GM12878 (cell line): Measurements from ENCODE around the gene SHMT1. TPM values are rescaled to one million over a fixed set of nuclear protein-coding genes. Genes with fewer than 3 reads are reported as not detected.

Source experiments
- ATAC-seq: fragments of 200-7000 bp; cut with Tn5 transposase; 3 replicates; pipeline ENCODE4 v1.9.1; 2020; ENCODE audit warnings: mild to moderate bottlenecking, moderate library complexity
- Bru-seq: library from RNA; stranded (reverse); fragments of 400-500 nt; gene quantifications from one replicate; lab custom pipeline; 2021; lab: Mats Ljungman, UMichigan
- BruChase-seq, 2 experiments: library from RNA; stranded (reverse); fragments of 400-500 nt; gene quantifications; one replicate each; lab custom pipeline; 2021; lab: Mats Ljungman, UMichigan
- BruUV-seq: library from RNA; stranded (reverse); fragments of 400-500 nt; replicated peaks from 2 replicates; lab custom pipeline; 2021; lab: Mats Ljungman, UMichigan
- CTCF ChIA-PET: fragments of 300-600 bp; sonication (Branson Sonifier 250); formaldehyde crosslinking; extraction: SDS; loops from one replicate; lab custom pipeline; 2021; ENCODE audit warnings: inconsistent platforms; lab: Yijun Ruan, JAX
- POLR2A ChIA-PET: fragments of 350-600 bp; formaldehyde crosslinking; extraction: SDS; loops from one replicate; lab custom pipeline; 2021; ENCODE audit warnings: inconsistent platforms; lab: Charles Lee
- RAD21 ChIA-PET: fragments of 300-600 bp; sonication (Branson Sonifier 250); formaldehyde crosslinking; loops from one replicate; lab custom pipeline; 2023; ENCODE audit warnings: antibody characterized with exemption; ENCODE audit not compliant: unreplicated experiment; lab: Charles Lee
- SMC1A ChIA-PET: fragments of 300-600 bp; sonication (Branson Sonifier 250); formaldehyde crosslinking; loops from one replicate; lab custom pipeline; 2023; ENCODE audit not compliant: unreplicated experiment, uncharacterized antibody; lab: Charles Lee
- DNase-seq: peaks from one replicate; pipeline ENCODE4 v3.0.0-alpha.2; 2011; ENCODE audit warnings: low read depth, low spot score
- FAIRE-seq: peaks from 3 replicates; lab custom pipeline; 2011; peaks lifted over from hg19 to GRCh38; lab: Jason Lieb, UNC
- H2AFZ ChIP-seq: 2 replicates; pipeline ENCODE4 v1.6.0; 2011; ENCODE audit warnings: low read depth, low read length, control low read depth; ENCODE audit not compliant: control insufficient read depth
- H3K27ac ChIP-seq: 2 replicates; pipeline ENCODE4 v1.5.1; 2011; ENCODE audit warnings: control low read depth; ENCODE audit not compliant: control insufficient read depth, insufficient read depth
- H3K27me3 ChIP-seq, 2 experiments: replicated peaks in 1 of 2; 2 replicates each; pipeline versions ENCODE4 v1.6.0 to v1.6.1; 2011; ENCODE audit warnings: low read length in 1 of 2; ENCODE audit not compliant: control insufficient read depth in 2 of 2, insufficient read depth in 2 of 2
- H3K36me3 ChIP-seq, 2 experiments: 2 replicates each; pipeline ENCODE4 v1.5.1; 2011; ENCODE audit warnings: low read length in 1 of 2; ENCODE audit not compliant: control insufficient read depth in 2 of 2, insufficient read depth in 2 of 2
- H3K4me1 ChIP-seq: 2 replicates; pipeline ENCODE4 v1.6.1; 2011; ENCODE audit warnings: mild to moderate bottlenecking, low read length, moderate library complexity, mixed read lengths; ENCODE audit not compliant: control insufficient read depth, insufficient read depth
- H3K4me2 ChIP-seq: 2 replicates; pipeline ENCODE4 v1.6.0; 2011; ENCODE audit warnings: control low read depth; ENCODE audit not compliant: control insufficient read depth, insufficient read depth
- H3K4me3 ChIP-seq: fragments of 200-600 bp; sonication (generic); 2 replicates; pipeline ENCODE4 v1.5.1; 2016
- H3K79me2 ChIP-seq: 2 replicates; pipeline ENCODE4 v1.6.0; 2011; ENCODE audit warnings: low read length; ENCODE audit not compliant: control insufficient read depth, insufficient read depth
- H3K9ac ChIP-seq: 2 replicates; pipeline ENCODE4 v1.8.0; 2011; ENCODE audit warnings: low read length, control low read depth, mixed read lengths; ENCODE audit not compliant: control insufficient read depth, insufficient read depth
- H3K9me3 ChIP-seq: replicated peaks from 3 replicates; pipeline ENCODE4 v1.5.1; 2011; ENCODE audit warnings: mild to moderate bottlenecking, low read length; ENCODE audit not compliant: control insufficient read depth, insufficient read depth
- H4K20me1 ChIP-seq: 2 replicates; pipeline ENCODE4 v1.6.0; 2011; ENCODE audit not compliant: control insufficient read depth, insufficient read depth
- ATF2 ChIP-seq: IDR thresholded peaks from 2 replicates; pipeline ENCODE4 v1.6.1; 2012; ENCODE audit warnings: low read length, inconsistent platforms
- CEBPZ ChIP-seq: fragments of 150-350 bp; IDR thresholded peaks from 2 replicates; pipeline ENCODE4 v1.6.1; 2016; ENCODE audit warnings: low read depth, low read length
- FOXM1 ChIP-seq: IDR thresholded peaks from 2 replicates; pipeline ENCODE4 v1.6.1; 2012; ENCODE audit warnings: low read depth, mild to moderate bottlenecking, inconsistent platforms, low read length, moderate library complexity
- GABPA ChIP-seq: IDR thresholded peaks from 2 replicates; pipeline ENCODE4 v1.6.1; 2014; ENCODE audit warnings: antibody characterized with exemption, low read depth, mild to moderate bottlenecking, inconsistent platforms
- NFYA ChIP-seq: IDR thresholded peaks from 2 replicates; pipeline ENCODE4 v1.6.1; 2011; ENCODE audit warnings: low read depth, mild to moderate bottlenecking, low read length, improper control_type of control experiment, borderline replicate concordance
- PAX5 ChIP-seq: IDR thresholded peaks from 2 replicates; pipeline ENCODE4 v1.6.1; 2011; ENCODE audit warnings: low read depth, low read length, borderline replicate concordance
- POLR2A ChIP-seq: IDR thresholded peaks from 2 replicates; pipeline ENCODE4 v1.6.1; 2011; ENCODE audit warnings: low read depth, mild to moderate bottlenecking, low read length
- WRNIP1 ChIP-seq: IDR thresholded peaks from 2 replicates; pipeline ENCODE4 v1.6.1; 2011; ENCODE audit warnings: low read depth, low read length, improper control_type of control experiment, borderline replicate concordance
- ZNF24 ChIP-seq: fragments of 450-650 bp; IDR thresholded peaks from 2 replicates; pipeline ENCODE4 v1.6.1; 2017; ENCODE audit warnings: antibody characterized with exemption, mild to moderate bottlenecking
- ZZZ3 ChIP-seq: IDR thresholded peaks from 2 replicates; pipeline ENCODE4 v1.6.1; 2011; ENCODE audit warnings: low read depth; ENCODE audit not compliant: control insufficient read depth, insufficient read length
- WGBS: methylation state at CpG from one replicate; pipeline ENCODE4 v1.1.6; 2016; ENCODE audit warnings: low lambda C conversion rate; ENCODE audit not compliant: insufficient replicate concordance, insufficient coverage; ENCODE audit errors: missing lambda C conversion rate; 5-methylcytosine and 5-hydroxymethylcytosine counted together
- in situ Hi-C: fragments of 300-500 bp; cut with MboI; formaldehyde crosslinking; loops from 9 replicates; pipeline ENCODE4 v1.14.3; 2018; ENCODE audit warnings: mixed read lengths
- intact Hi-C: fragments of 100-400 bp; cut with micrococcal nuclease; formaldehyde crosslinking; loops from one replicate; pipeline ENCODE4 v1.14.2; 2022; ENCODE audit not compliant: unreplicated experiment
- long read RNA-seq, 2 experiments: library from polyadenylated mRNA; unstranded; transcript quantifications; one replicate each; pipeline ENCODE4 v2.0.0, GENCODE V29; 2019 to 2020
- polyA minus RNA-seq, 3 experiments: library from RNA; depleted of rRNA, polyadenylated mRNA; stranded (reverse); fragments of >200 nt; gene quantifications; 2 replicates each; pipeline ENCODE4 v1.2.3, GENCODE V29; 2011
- polyA plus RNA-seq, 11 experiments: library from polyadenylated mRNA; depleted of rRNA in 4 of 11; unstranded in 6 of 11; stranded (reverse) in 5 of 11; fragments of >200 nt; fragmentation: Nextera tagmentation in 4 of 11; fragmentation: Illumina TruSeq in 1 of 11; extraction: Ambion mirVana in 4 of 11; extraction: Trizol in 1 of 11; gene quantifications; 1 replicate in 1 of 11; 2 replicates in 10 of 11; pipeline versions ENCODE4 v1.2.1 to v1.2.3, GENCODE V29; 2011 to 2016; ENCODE audit warnings: inconsistent platforms in 2 of 11, missing spikeins in 2 of 11, low read depth in 1 of 11
- total RNA-seq, 4 experiments: library from RNA; depleted of rRNA in 3 of 4; stranded (reverse); fragments of >200 nt in 3 of 4; fragmentation: Illumina TruSeq in 1 of 4; extraction: Trizol in 1 of 4; gene quantifications; 2 replicates each; pipeline versions ENCODE4 v1.2.1 to v1.2.3, GENCODE V29; 2013 to 2021
- TF ChIP-seq, protein P1 (sequence below): fragments of 450-650 bp; IDR thresholded peaks from 2 replicates; pipeline ENCODE4 v1.6.1; 2016; ENCODE audit warnings: mild to moderate bottlenecking

SHMT1 gene
- 29.6 and 32.0 TPM in 2 replicates for total RNA-seq (2013; cell fraction: nucleolus; rRNA removed)
- 36.6 and 38.8 TPM in 2 replicates for total RNA-seq (2014; rRNA removed)
- total RNA-seq (2014; rRNA removed; fragmentation: Illumina TruSeq; extraction: Trizol), result 23.5 and 27.2 TPM in 2 replicates
- 34.9 and 38.0 TPM in 2 replicates for total RNA-seq (2021)
- polyA plus RNA-seq (2011; ENCODE audit: low read depth), result 10.1 TPM
- 14.6 and 21.7 TPM in 2 replicates for polyA plus RNA-seq (2011; rRNA removed)
- polyA plus RNA-seq (2011; cell fraction: cytosol; rRNA removed), result 26.3 and 29.8 TPM in 2 replicates
- polyA plus RNA-seq (2011; cell fraction: nucleus; rRNA removed), result 27.3 and 41.9 TPM in 2 replicates
- polyA plus RNA-seq (2012), result 16.7 and 18.9 TPM in 2 replicates
- 21.9 and 31.3 TPM in 2 replicates for polyA plus RNA-seq (2014; fragmentation: Illumina TruSeq; extraction: Trizol)
- 1 to 10 TPM; 5.2 to 7.5 TPM for polyA plus RNA-seq (2014; fragmentation: Nextera tagmentation; extraction: Ambion mirVana)
- polyA plus RNA-seq (2014; rRNA removed), result 38.0 and 39.6 TPM in 2 replicates
- 10 to 100 TPM; 59.7 to 60.1 TPM for polyA plus RNA-seq (2016; fragmentation: Nextera tagmentation; extraction: Ambion mirVana)
- polyA minus RNA-seq (2011; rRNA and poly(A)+ RNA removed), result 16.3 and 23.0 TPM in 2 replicates
- 10.0 and 12.3 TPM in 2 replicates for polyA minus RNA-seq (2011; cell fraction: cytosol; rRNA and poly(A)+ RNA removed)
- polyA minus RNA-seq (2011; cell fraction: nucleus; rRNA and poly(A)+ RNA removed), result 9.3 and 23.3 TPM in 2 replicates
- percentile 51 among the genes with signal in this experiment for Bru-seq, nascent RNA
- percentile 52 among the genes with signal in this experiment for BruChase-seq, experiment 1, labeled RNA remaining after a 6-hour chase
- percentile 53 among the genes with signal in this experiment for BruChase-seq, experiment 2, labeled RNA remaining after a 2-hour chase
- long read RNA-seq, experiment 1, transcript SHMT1-201 (12 exons, 2,464 nt), result major isoform, 32 of 54 reads
- long read RNA-seq, experiment 1, transcript SHMT1-203 (11 exons, 1,656 nt), result minor isoform, 6 of 54 reads
- long read RNA-seq, experiment 1, partial matches to known transcripts, result 2 of 54 reads
- long read RNA-seq, experiment 1, other reads (novel, unspliced or antisense), result 14 of 54 reads
- long read RNA-seq, experiment 2, transcript SHMT1-203 (11 exons, 1,656 nt), result minor isoform, 29 of 240 reads
- long read RNA-seq, experiment 2, transcript SHMT1-201 (12 exons, 2,464 nt), result major isoform, 137 of 240 reads
- long read RNA-seq, experiment 2, partial matches to known transcripts, result 23 of 240 reads
- long read RNA-seq, experiment 2, other reads (novel, unspliced or antisense), result 51 of 240 reads

- H3K4me2 ChIP-seq, result peak within 1 kb of the TSS; percentile 92
- FAIRE-seq, result peak; percentile 92
- H3K9ac ChIP-seq, result peak within 1 kb of the TSS; percentile 81
- H4K20me1 ChIP-seq, result no peaks in the 10 kb centered on the region
- peak within 1 kb of the TSS; percentile 64 for H3K27ac ChIP-seq
- peak within 1 kb of the TSS; percentile 85 for H2AFZ ChIP-seq
- no peaks in the 10 kb centered on the region for H3K27me3 ChIP-seq
- peak; percentile 100 for ATAC-seq
- no peaks in the 10 kb centered on the region for H3K9me3 ChIP-seq
- DNase-seq, result peak; percentile 72
- in situ Hi-C loops, result no loop called here
- ChIA-PET RAD21 (no interaction called here), CTCF (interaction anchor here (0.9 kb wide), 1 partner anchor 115 kb away, joined by 3 read pairs; no protein-coding TSS in a partner anchor), POLR2A (interaction anchor here (1.4 kb wide), 1 partner anchor 50 kb away, joined by 5 read pairs; no protein-coding TSS in a partner anchor), SMC1A (interaction anchor here (1.4 kb wide), 1 partner anchor 114 kb away, joined by 3 read pairs; no protein-coding TSS in a partner anchor)
- peak within 1 kb of the TSS; percentile 88 for H3K4me3 ChIP-seq
- no TSS peak for BruUV-seq
- H3K4me1 ChIP-seq, result 0 out of 2 replicates have a peak, but pooled peaks cover 3% of the 10 kb centered on the region
- intact Hi-C loops, result no loop called here
- peaks cover 15% of the 10 kb centered on the region for H3K79me2 ChIP-seq
- WGBS, result under 1% methylated on average over 72 of the region's 76 CpGs
- no peaks in the 10 kb centered on the region; a peak in 1 of 4 replicates for H3K36me3 ChIP-seq
- TF ChIP-seq ZZZ3 (no peak), WRNIP1 (no peak), NFYA (no peak), ZNF24 (no peak), GABPA (no peak), CEBPZ (no peak), PAX5 (peak; percentile 63; the same call in 1 of the 2 replicates), ATF2 (no peak), POLR2A (peak; percentile 88), FOXM1 (no peak)
- TF ChIP-seq, protein P1, sequence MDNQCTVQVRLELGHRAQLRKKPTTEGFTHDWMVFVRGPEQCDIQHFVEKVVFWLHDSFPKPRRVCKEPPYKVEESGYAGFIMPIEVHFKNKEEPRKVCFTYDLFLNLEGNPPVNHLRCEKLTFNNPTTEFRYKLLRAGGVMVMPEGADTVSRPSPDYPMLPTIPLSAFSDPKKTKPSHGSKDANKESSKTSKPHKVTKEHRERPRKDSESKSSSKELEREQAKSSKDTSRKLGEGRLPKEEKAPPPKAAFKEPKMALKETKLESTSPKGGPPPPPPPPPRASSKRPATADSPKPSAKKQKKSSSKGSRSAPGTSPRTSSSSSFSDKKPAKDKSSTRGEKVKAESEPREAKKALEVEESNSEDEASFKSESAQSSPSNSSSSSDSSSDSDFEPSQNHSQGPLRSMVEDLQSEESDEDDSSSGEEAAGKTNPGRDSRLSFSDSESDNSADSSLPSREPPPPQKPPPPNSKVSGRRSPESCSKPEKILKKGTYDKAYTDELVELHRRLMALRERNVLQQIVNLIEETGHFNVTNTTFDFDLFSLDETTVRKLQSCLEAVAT, result no peak
Observed at GRCh38 chr17:18363101-18364049, at the start of gene SHMT1. Gene SHMT1 (minus strand): TSS chr17:18363550. CDS start chr17:18355981, 7,569 bp downstream.
